Motor neuron (in vitro differentiated cells): ENCODE data around the gene TDRD7. TPM values are rescaled to one million over a fixed set of nuclear protein-coding genes. Genes with fewer than 3 reads are reported as not detected.
A peak's percentile ranks its signal among the peaks of the same experiment; 100 is the strongest.
"Not testable (repeated sequence)": the region's sequence is repeated elsewhere in the genome, so short reads cannot be mapped to it uniquely, and the experiment has no call there.

Experiments used
- ATAC-seq, 8 experiments: fragments of 200-7000 bp; cut with Tn5 transposase; replicated peaks in 6 of 8; 2 replicates each; pipeline ENCODE4 v1.8.0; 2021; ENCODE audit warnings: mild to moderate bottlenecking in 8 of 8, moderate library complexity in 8 of 8
- H3K27ac ChIP-seq, 2 donors: fragments of 250-450 bp; sonication (Bioruptor Pico); 2 replicates each; pipeline ENCODE4 v1.9.0; 2021; ENCODE audit warnings: antibody characterized with exemption in 2 of 2, mild to moderate bottlenecking in 2 of 2, moderate library complexity in 1 of 2
- H3K4me1 ChIP-seq, 2 donors: fragments of 250-450 bp; sonication (Bioruptor Pico); replicated peaks in 1 of 2; 2 replicates each; pipeline ENCODE4 v1.6.1; 2021; ENCODE audit warnings: antibody characterized with exemption in 2 of 2, mild to moderate bottlenecking in 2 of 2, moderate library complexity in 1 of 2
- H3K4me3 ChIP-seq, 5 donors: fragments of 250-450 bp; sonication (Bioruptor Pico); 2 replicates each; pipeline ENCODE4 v1.9.0; 2021; ENCODE audit warnings: antibody characterized with exemption in 5 of 5, mild to moderate bottlenecking in 5 of 5, moderate library complexity in 4 of 5
- WGBS, 10 experiments: fragments of 450-650 bp; shearing (Covaris generic); methylation state at CpG; one replicate each; pipeline ENCODE4 v1.0.0; 2022; 5-methylcytosine and 5-hydroxymethylcytosine counted together
- in situ Hi-C, 9 experiments: fragments of 400-800 bp; cut with MboI; loops; one replicate each; pipeline ENCODE4 v1.15.0; 2021; ENCODE audit warnings: low sequenced_read_pairs in 9 of 9, low pct_unique_long_range_greater_than_20kb in 2 of 9; ENCODE audit not compliant: unreplicated experiment in 9 of 9
- total RNA-seq, 8 experiments: library from RNA; unstranded; fragments of 300-600 nt; gene quantifications; 2 replicates each; pipeline versions ENCODE4 v1.2.3 to v1.2.4, GENCODE V29; 2022

TDRD7 gene
- total RNA-seq, 8 experiments from 2014 or later: 2.0 to 55.6 (median 4.3) TPM

- ATAC-seq, H3K27ac ChIP-seq, H3K4me3 ChIP-seq, H3K4me1 ChIP-seq, in situ Hi-C loops: not testable (repeated sequence)
- WGBS, 10 experiments: no CpG with 5 or more reads among the region's 36 CpGs
Measured at GRCh38 chr9:97497558-97498375, 85.9 kb downstream of the TDRD7 start.

DNA sequence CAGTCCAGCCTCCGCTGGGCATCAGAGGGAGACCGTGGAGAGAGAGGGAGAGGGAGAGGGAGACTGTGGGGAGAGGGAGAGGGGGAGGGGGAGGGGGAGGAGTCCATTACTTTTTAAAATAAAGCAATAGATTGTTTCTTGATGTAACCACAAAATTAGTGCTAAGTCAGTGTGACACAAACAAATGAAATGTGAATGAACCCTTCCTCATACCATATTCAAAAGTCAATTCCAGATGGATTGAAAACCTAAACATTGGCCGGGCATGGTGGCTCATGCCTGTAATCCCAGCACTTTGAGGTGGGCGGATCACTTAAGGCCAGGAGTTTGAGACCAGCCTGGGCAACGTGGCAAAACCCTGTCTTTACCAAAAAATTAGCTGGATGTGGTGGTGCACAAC is 87.0 kb downstream of the TDRD7 start:
- WGBS, 10 experiments: 14 to 100% (median 80%) methylated on average over 1 to 3 of the region's 5 CpGs; no CpG with 5 or more reads in 5 of the 10 experiments
- ATAC-seq, in situ Hi-C loops, H3K4me3 ChIP-seq, H3K4me1 ChIP-seq, H3K27ac ChIP-seq: not testable (repeated sequence)

DNA sequence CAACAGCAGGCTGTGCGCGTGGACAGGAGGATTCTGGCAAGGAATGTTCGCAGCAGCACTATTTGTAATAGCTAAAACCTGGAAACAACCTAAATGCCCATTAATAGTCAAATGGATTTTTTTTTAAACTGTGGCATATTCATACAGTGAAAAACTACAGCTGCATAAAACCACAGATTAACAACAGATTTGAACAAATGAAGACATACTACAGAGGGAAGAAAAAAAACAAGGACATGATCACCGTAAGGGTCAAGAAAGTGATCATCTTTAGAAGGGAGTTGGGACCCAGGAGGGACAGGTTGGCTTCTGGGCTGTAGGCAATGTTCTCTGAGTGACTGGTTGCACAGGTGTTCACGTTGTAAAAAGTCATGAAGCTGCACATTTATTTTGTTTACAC is 88.4 kb downstream of the TDRD7 start:
- Histone ChIP-seq H3K4me1 (peaks cover 13 to 18% of the 10 kb centered on the region in 2 donors), H3K4me3 (no peak overlapping the region), H3K27ac (no peak overlapping the region)
- WGBS, 10 experiments: 4 to 80% (median 40%) methylated on average over 1 to 5 of the region's 5 CpGs; no CpG with 5 or more reads in 3 of the 10 experiments
- peak in 2 of 8 experiments; percentile 11 to 27 for ATAC-seq
- in situ Hi-C loops: loop anchor here in 1 of 9 experiments (10.0 kb wide), 1 partner anchor 65 kb away; no protein-coding TSS in a partner anchor

GRCh38 chr9:97500765-97501176 is 88.9 kb downstream of the TDRD7 start:
- peak overlapping the region in 1 of 5 donors; percentile 68 for H3K4me3 ChIP-seq
- peaks cover 17 to 20% of the 10 kb centered on the region in 2 donors for H3K4me1 ChIP-seq
- in situ Hi-C loops: loop anchor here in 1 of 9 experiments (10.0 kb wide), 1 partner anchor 64 kb away; no protein-coding TSS in a partner anchor
- 9 to 50% (median 15%) methylated on average over 1 to 6 of the region's 6 CpGs for WGBS, 10 experiments
- no peak overlapping the region for H3K27ac ChIP-seq
- no peak for ATAC-seq

GRCh38 chr9:97501177-97501971 is 89.5 kb downstream of the TDRD7 start, which contains the start of gene TMOD1:
Gene TMOD1 (plus strand): TSS chr9:97501666. CDS start chr9:97524189, 22,523 bp downstream.
- H3K27ac ChIP-seq: no peak within 1 kb of the TSS
- H3K4me3 ChIP-seq: peak within 1 kb of the TSS; percentile 34 to 68 (median 43)
- ATAC-seq: peak; percentile 70 to 93 (median 84)
- WGBS, 10 experiments: 0 to 20% (median 1%) methylated on average over 1 to 11 of the region's 87 CpGs; no CpG with 5 or more reads in 2 of the 10 experiments
- in situ Hi-C loops: loop anchor here in 1 of 9 experiments (10.0 kb wide), 1 partner anchor 63 kb away; no protein-coding TSS in a partner anchor
- peaks cover 19 to 20% of the 10 kb centered on the region in 2 donors for H3K4me1 ChIP-seq

DNA sequence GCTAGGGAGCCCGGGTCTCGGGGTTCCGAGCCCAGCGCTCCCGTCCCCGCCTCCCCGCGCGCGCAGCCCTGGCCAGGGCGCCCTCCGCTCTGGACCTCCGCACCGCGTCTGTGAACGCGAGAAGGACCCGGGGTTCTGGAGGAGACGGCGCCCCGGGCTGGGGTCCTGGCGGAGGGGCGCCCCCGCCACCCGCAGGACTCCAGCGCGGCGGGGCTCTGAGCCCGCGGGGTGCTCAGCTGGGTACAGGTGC is 90.0 kb downstream of the TDRD7 start:
- peaks cover 19 to 20% of the 10 kb centered on the region in 2 donors for H3K4me1 ChIP-seq
- peak in 3 of 8 experiments; percentile 31 to 63 (median 50) for ATAC-seq
- in situ Hi-C loops: loop anchor here in 1 of 9 experiments (10.0 kb wide), 1 partner anchor 63 kb away; no protein-coding TSS in a partner anchor
- no peak overlapping the region for H3K27ac ChIP-seq
- H3K4me3 ChIP-seq: peak overlapping the region; percentile 34 to 68 (median 43)
- no CpG with 5 or more reads among the region's 30 CpGs for WGBS, 10 experiments

DNA sequence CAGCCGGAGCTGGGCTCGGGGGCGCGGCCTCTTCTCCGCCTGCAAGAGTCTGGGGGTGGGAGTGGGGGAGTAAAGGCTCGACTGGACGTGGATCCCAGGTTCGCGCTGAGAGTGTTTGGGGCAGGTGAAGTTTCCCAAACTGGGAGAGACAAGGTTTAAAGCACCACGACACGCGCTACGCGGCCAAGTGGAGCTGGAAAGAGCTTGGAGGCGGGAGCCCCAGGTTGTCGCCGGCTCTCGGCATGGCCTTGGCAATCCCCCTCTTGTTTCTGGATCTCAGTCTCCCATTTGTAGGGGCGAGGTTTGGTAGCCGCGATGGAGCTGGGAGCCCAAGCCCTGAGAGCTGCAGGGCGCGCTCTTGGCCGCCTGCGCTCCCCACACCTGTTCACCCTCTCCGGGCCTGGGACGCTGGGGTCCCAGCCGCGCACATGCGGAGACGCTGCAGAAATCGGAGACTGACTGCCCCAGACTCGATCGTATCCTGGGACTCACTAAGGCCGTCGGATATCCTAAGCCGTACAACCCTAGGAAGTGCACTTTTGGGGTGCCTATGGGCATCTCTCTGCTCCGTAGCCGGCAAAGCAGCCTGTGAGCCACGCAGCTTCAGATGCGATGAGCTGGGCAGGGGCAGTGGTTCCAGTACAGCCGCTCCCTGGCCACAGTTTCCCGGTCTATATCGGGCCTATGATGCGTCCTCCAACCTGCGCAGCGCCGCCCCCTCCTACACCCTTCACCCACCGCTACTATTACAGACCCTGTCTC is 90.5 kb downstream of the TDRD7 start:
- H3K4me3 ChIP-seq: peak overlapping the region; percentile 34 to 68 (median 43)
- 0 to 83% (median 10%) methylated on average over 1 to 12 of the region's 49 CpGs; no CpG with 5 or more reads in 7 of the 10 experiments for WGBS, 10 experiments
- H3K4me1 ChIP-seq: peaks cover 19 to 20% of the 10 kb centered on the region in 2 donors
- in situ Hi-C loops: loop anchor here in 1 of 9 experiments (10.0 kb wide), 1 partner anchor 62 kb away; no protein-coding TSS in a partner anchor
- no peak overlapping the region for H3K27ac ChIP-seq
- ATAC-seq: peak in 3 of 8 experiments; percentile 2 to 12 (median 2)

DNA sequence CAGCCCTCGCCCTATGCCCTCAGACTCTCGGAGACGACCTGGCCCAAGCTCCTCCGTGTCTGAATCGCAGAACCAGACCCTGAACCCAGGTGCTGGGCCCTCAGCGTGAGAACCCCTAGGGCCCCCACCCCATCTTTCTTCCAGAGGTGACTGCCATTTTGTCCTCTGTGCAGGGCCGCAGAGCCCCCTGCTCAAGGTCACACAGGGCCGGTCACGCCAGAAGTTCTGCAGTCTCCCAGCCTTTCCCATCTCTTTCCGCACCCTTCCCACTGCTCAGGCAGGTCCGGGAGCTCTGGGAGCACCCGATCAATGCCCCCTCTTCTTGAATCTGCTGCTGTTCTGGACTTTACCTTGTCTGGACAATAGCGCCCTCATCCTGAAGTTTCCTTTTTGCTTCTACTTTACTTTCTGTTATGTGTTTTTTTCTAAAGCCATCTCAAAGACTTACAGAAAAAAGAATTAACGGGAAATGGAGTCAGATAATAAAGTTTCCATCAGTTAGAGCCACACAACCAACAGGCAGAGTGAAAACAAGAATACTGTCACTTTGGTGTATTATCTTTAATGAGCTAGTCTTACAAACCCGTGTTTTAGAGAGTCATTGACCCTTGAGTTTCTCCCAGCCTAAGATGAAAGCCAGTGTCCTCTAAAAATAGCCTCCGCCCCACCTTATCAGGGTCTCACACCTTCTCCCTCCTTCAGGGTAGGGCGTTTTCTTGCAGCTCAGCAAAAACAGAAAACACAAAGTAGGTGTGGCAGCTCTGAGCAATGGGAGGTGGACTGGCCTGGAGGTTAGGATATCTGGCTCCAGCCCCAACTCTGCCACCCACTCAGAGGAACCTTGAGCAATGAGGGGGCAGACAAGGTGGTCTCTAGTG is 91.3 kb downstream of the TDRD7 start:
- in situ Hi-C loops: loop anchor here in 1 of 9 experiments (10.0 kb wide), 1 partner anchor 62 kb away; no protein-coding TSS in a partner anchor
- no peak for ATAC-seq
- WGBS, 10 experiments: 29 to 100% (median 59%) methylated on average over 1 to 10 of the region's 17 CpGs; no CpG with 5 or more reads in 1 of the 10 experiments
- no peak overlapping the region for H3K27ac ChIP-seq
- peak overlapping the region in 3 of 5 donors; percentile 43 to 68 (median 57) for H3K4me3 ChIP-seq
- H3K4me1 ChIP-seq: peaks cover 19 to 20% of the 10 kb centered on the region in 2 donors

- Histone ChIP-seq H3K27ac (no peak overlapping the region), H3K4me1 (peaks cover 19 to 20% of the 10 kb centered on the region in 2 donors), H3K4me3 (no peak overlapping the region)
- WGBS, 10 experiments: 20 to 63% (median 27%) methylated on average over 1 of the region's 1 CpG; no CpG with 5 or more reads in 6 of the 10 experiments
- in situ Hi-C loops: loop anchor here in 1 of 9 experiments (10.0 kb wide), 1 partner anchor 61 kb away; no protein-coding TSS in a partner anchor
- no peak for ATAC-seq
Measured at GRCh38 chr9:97503862-97504210, 91.9 kb downstream of the TDRD7 start.

- in situ Hi-C loops: loop anchor here in 1 of 9 experiments (10.0 kb wide), 1 partner anchor 60 kb away; no protein-coding TSS in a partner anchor
- peak in 5 of 8 experiments; percentile 36 to 68 (median 60) for ATAC-seq
- 18 to 68% (median 47%) methylated on average over 1 to 8 of the region's 8 CpGs for WGBS, 10 experiments
- Histone ChIP-seq H3K4me1 (peaks cover 19 to 20% of the 10 kb centered on the region in 2 donors), H3K27ac (no peak overlapping the region), H3K4me3 (no peak overlapping the region)
Measured at GRCh38 chr9:97504381-97505216, 92.7 kb downstream of the TDRD7 start.

DNA sequence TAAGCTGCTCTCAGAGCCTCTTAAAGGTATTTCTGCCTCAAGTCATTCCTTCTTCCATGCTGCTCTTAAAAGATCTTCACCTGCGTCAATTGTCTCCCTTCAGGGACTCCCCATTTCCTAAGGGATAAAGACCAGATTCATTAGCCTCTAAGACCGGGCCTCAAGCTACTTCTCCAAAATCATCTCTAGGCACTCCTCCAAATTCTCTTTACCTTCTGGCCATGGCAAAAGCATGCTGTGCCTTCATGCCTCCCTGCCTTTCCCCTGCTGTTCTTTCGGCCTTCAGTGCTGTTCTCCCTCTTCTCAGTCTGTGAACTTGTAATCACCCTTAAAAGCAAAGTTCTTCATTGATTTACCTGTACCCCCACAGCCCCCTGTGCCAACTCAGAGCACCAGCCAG is 93.9 kb downstream of the TDRD7 start:
- in situ Hi-C loops: loop anchor here in 1 of 9 experiments (10.0 kb wide), 1 partner anchor 59 kb away; no protein-coding TSS in a partner anchor
- Histone ChIP-seq H3K4me3 (no peak overlapping the region), H3K27ac (no peak overlapping the region), H3K4me1 (peaks cover 19% of the 10 kb centered on the region in 2 donors)
- 64 to 100% (median 93%) methylated on average over 1 to 3 of the region's 3 CpGs; no CpG with 5 or more reads in 1 of the 10 experiments for WGBS, 10 experiments
- ATAC-seq: no peak
